Liver (tissue), 3 donors: Measurements from ENCODE around the gene SAE1.

Experiments
- CTCF ChIP-seq: fragments of 150-350 bp; IDR thresholded peaks from 2 replicates; pipeline ENCODE4 v1.5.1; 2017; ENCODE audit warnings: improper control_type of control experiment, low read depth, low read length; ENCODE audit not compliant: missing input control
- GABPA ChIP-seq, 2 donors: IDR thresholded peaks in 1 of 2; conservative IDR thresholded peaks in 1 of 2; 2 replicates each; pipeline ENCODE4 v1.6.1; 2016; ENCODE audit warnings: antibody characterized with exemption in 2 of 2, mild to moderate bottlenecking in 1 of 2, moderate library complexity in 1 of 2
- MAX ChIP-seq: IDR thresholded peaks from 2 replicates; pipeline ENCODE4 v1.6.1; 2016; ENCODE audit warnings: antibody characterized with exemption
- RAD21 ChIP-seq, 2 donors: IDR thresholded peaks; 2 replicates each; pipeline ENCODE4 v1.6.1; 2016; ENCODE audit warnings: antibody characterized with exemption in 2 of 2, mild to moderate bottlenecking in 2 of 2
- SP1 ChIP-seq: IDR thresholded peaks from 2 replicates; pipeline ENCODE4 v1.6.1; 2018; ENCODE audit warnings: antibody characterized with exemption, mild to moderate bottlenecking
- YY1 ChIP-seq: IDR thresholded peaks from 2 replicates; pipeline ENCODE4 v1.6.1; 2016; ENCODE audit warnings: antibody characterized with exemption, mild to moderate bottlenecking
- TF ChIP-seq, protein P1 (sequence below): IDR thresholded peaks from 2 replicates; pipeline ENCODE4 v1.6.1; 2016; ENCODE audit warnings: antibody characterized with exemption, mild to moderate bottlenecking
- donor health status: healthy.
- donor health status: healthy.

- TF ChIP-seq CTCF (no peak), GABPA (IDR thresholded peaks at IDR 0.05 in 1 of 2, conservative IDR thresholded peaks at IDR 0.05 in 1 of 2) (no peak), SP1 (no peak), MAX (no peak), YY1 (no peak), RAD21 (IDR thresholded peaks at IDR 0.05) (no peak)
- TF ChIP-seq, protein P1, sequence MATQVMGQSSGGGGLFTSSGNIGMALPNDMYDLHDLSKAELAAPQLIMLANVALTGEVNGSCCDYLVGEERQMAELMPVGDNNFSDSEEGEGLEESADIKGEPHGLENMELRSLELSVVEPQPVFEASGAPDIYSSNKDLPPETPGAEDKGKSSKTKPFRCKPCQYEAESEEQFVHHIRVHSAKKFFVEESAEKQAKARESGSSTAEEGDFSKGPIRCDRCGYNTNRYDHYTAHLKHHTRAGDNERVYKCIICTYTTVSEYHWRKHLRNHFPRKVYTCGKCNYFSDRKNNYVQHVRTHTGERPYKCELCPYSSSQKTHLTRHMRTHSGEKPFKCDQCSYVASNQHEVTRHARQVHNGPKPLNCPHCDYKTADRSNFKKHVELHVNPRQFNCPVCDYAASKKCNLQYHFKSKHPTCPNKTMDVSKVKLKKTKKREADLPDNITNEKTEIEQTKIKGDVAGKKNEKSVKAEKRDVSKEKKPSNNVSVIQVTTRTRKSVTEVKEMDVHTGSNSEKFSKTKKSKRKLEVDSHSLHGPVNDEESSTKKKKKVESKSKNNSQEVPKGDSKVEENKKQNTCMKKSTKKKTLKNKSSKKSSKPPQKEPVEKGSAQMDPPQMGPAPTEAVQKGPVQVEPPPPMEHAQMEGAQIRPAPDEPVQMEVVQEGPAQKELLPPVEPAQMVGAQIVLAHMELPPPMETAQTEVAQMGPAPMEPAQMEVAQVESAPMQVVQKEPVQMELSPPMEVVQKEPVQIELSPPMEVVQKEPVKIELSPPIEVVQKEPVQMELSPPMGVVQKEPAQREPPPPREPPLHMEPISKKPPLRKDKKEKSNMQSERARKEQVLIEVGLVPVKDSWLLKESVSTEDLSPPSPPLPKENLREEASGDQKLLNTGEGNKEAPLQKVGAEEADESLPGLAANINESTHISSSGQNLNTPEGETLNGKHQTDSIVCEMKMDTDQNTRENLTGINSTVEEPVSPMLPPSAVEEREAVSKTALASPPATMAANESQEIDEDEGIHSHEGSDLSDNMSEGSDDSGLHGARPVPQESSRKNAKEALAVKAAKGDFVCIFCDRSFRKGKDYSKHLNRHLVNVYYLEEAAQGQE, result no peak
Observed at GRCh38 chr19:47153266-47153665, 22.6 kb downstream of the SAE1 start.
